Measurements from ENCODE around the gene MTA2. TPM values are rescaled to one million over a fixed set of nuclear protein-coding genes. Genes with fewer than 3 reads are reported as not detected.

Gene MTA2
- total and polyA plus RNA-seq, 7 donors = 28.8 to 86.3 (median 55.3) TPM

GRCh38 chr11:62611705-62612365 lies 10.2 kb upstream of the MTA2 start:
- H3K27ac ChIP-seq = peak overlapping the region; percentile 88 to 100 (median 96)
- H3K36me3 ChIP-seq = peaks cover 0 to 61% (median 5%) of the 10 kb centered on the region in 4 donors
- no peaks in the 10 kb centered on the region for H3K27me3 ChIP-seq
- H3K4me3 ChIP-seq = peak overlapping the region; percentile 53 to 82 (median 62)
- peak; percentile 86 for DNase-seq
- intact Hi-C loops (cut with DNase I) = loop anchor here (2.0 to 5.0 kb wide), 3 partner anchors 17 to 95 kb away; partner anchors contain the start of genes BSCL2, C11orf98, CSKMT and GNG3
- no peak for TF ChIP-seq EP300 (IDR thresholded peaks at IDR 0.05)
- no peak for TF ChIP-seq POLR2A (IDR thresholded peaks at IDR 0.05)
- TF ChIP-seq CTCF (IDR thresholded peaks at IDR 0.05) = no peak
- TF ChIP-seq POLR2AphosphoS5 (IDR thresholded peaks at IDR 0.05) = no peak
- 1% methylated on average over 34 of the region's 34 CpGs for WGBS, 2 donors
- no peaks in the 10 kb centered on the region for H3K9me3 ChIP-seq
- H3K4me1 ChIP-seq = peaks cover 0 to 30% (median 24%) of the 10 kb centered on the region in 4 donors

GRCh38 chr11:62610814-62611704 lies 9.4 kb upstream of the MTA2 start:
- Histone ChIP-seq H3K27me3 (no peaks in the 10 kb centered on the region), H3K27ac (peak overlapping the region; percentile 88 to 100 (median 96)), H3K9me3 (no peaks in the 10 kb centered on the region), H3K36me3 (peaks cover 0 to 61% (median 2%) of the 10 kb centered on the region in 4 donors), H3K4me3 (peak overlapping the region; percentile 53 to 82 (median 62)), H3K4me1 (peaks cover 0 to 30% (median 24%) of the 10 kb centered on the region in 4 donors)
- intact Hi-C loops (cut with DNase I) = loop anchor here (5.0 kb wide), 2 partner anchors 56 to 96 kb away; partner anchors contain the start of genes BSCL2, C11orf98, CSKMT and GNG3
- no peak for DNase-seq
- 75 to 79% methylated on average over 28 of the region's 28 CpGs for WGBS, 2 donors
- no peak for TF ChIP-seq CTCF (IDR thresholded peaks at IDR 0.05)
- no peak for TF ChIP-seq EP300 (IDR thresholded peaks at IDR 0.05)
- no peak for TF ChIP-seq POLR2A (IDR thresholded peaks at IDR 0.05)
- no peak for TF ChIP-seq POLR2AphosphoS5 (IDR thresholded peaks at IDR 0.05)

DNA sequence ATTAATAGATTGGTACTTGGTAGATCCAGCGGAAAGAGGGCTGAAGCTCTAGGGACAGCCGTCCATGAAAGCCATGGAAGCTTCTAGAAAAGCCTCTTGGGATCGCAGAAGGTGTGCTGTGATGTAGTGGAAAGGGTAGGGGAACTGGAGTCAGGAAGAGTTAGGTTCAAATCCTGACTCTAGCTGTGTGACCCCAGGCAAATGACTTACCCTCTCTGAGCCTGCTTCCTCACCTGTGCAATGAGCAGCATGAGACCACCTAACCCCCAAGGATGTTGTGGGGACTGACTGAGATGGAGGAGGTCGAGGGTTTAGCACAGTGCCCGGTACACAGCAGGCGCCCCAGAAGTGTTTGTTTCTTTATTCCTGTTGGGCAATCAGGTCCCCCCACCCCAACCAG lies 8.7 kb upstream of the MTA2 start:
- Histone ChIP-seq H3K27ac (no peak overlapping the region), H3K9me3 (no peaks in the 10 kb centered on the region), H3K4me1 (peaks cover 0 to 30% (median 24%) of the 10 kb centered on the region in 4 donors), H3K27me3 (no peaks in the 10 kb centered on the region), H3K4me3 (no peak overlapping the region), H3K36me3 (peaks cover 0 to 62% (median 5%) of the 10 kb centered on the region in 4 donors)
- WGBS, 2 donors = 90 to 94% methylated on average over 6 of the region's 6 CpGs
- intact Hi-C loops (cut with DNase I) = loop anchor here (5.0 kb wide), 2 partner anchors 57 to 97 kb away; partner anchors contain the start of genes BSCL2, C11orf98, CSKMT and GNG3
- TF ChIP-seq POLR2A (IDR thresholded peaks at IDR 0.05) (no peak), EP300 (IDR thresholded peaks at IDR 0.05) (no peak), CTCF (IDR thresholded peaks at IDR 0.05) (no peak), POLR2AphosphoS5 (IDR thresholded peaks at IDR 0.05) (no peak)
- DNase-seq = no peak

DNA sequence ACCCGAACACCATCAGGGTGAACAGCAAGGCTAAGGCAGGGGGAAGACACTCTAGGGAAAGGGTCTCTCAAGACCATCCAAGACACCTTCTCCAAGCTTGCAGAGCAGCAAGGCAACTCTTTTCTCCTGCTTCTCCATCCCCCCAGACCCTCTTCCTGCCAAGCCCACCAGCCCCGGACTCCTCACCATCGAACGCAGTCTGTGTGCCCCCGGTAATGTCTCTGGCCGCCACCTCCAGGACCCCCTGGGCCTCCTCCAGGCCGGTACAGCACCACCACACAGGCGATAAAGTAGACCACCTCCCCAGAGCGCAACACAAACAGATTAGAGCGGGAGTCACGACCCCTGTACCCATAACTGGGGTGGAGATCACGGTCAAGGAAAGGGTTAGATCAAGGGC lies 7.1 kb upstream of the MTA2 start:
- Histone ChIP-seq H3K36me3 (peaks cover 0 to 67% (median 5%) of the 10 kb centered on the region in 4 donors), H3K27me3 (no peaks in the 10 kb centered on the region), H3K9me3 (no peaks in the 10 kb centered on the region), H3K4me1 (peaks cover 0 to 30% (median 24%) of the 10 kb centered on the region in 4 donors), H3K4me3 (no peak overlapping the region), H3K27ac (no peak overlapping the region)
- intact Hi-C loops (cut with DNase I) = no loop called here
- WGBS, 2 donors = 93 to 94% methylated on average over 12 of the region's 12 CpGs
- no peak for TF ChIP-seq POLR2AphosphoS5 (IDR thresholded peaks at IDR 0.05)
- TF ChIP-seq CTCF (IDR thresholded peaks at IDR 0.05) = no peak
- no peak for TF ChIP-seq EP300 (IDR thresholded peaks at IDR 0.05)
- no peak for TF ChIP-seq POLR2A (IDR thresholded peaks at IDR 0.05)
- no peak for DNase-seq

Measured in sigmoid colon (tissue), 7 donors.